Adrenal gland (tissue), 5 donors: ENCODE results near the gene RADIL.

ENCODE experiments used
- CTCF ChIP-seq, 6 experiments: fragments of 450-650 bp in 4 of 6; fragments of 200-600 bp in 2 of 6; sonication (generic) in 1 of 6; IDR thresholded peaks; 1 replicate in 5 of 6; 2 replicates in 1 of 6; pipeline versions ENCODE4 v1.5.1 to v1.8.0; 2016 to 2021; ENCODE audit warnings: antibody characterized with exemption in 6 of 6, mild to moderate bottlenecking in 2 of 6, moderate library complexity in 1 of 6
- POLR2A ChIP-seq, 2 donors: fragments of 450-650 bp; IDR thresholded peaks; one replicate each; pipeline ENCODE4 v1.6.1; 2017; ENCODE audit warnings: antibody characterized with exemption in 2 of 2, mild to moderate bottlenecking in 2 of 2, moderate library complexity in 1 of 2
- donor health status: DM: no; HTN: no; CAD: no.

- TF ChIP-seq POLR2A (IDR thresholded peaks at IDR 0.05), result no peak
- no peak for TF ChIP-seq CTCF (IDR thresholded peaks at IDR 0.05)
These were observed 32.6 kb upstream of the RADIL start for GRCh38 chr7:4916113-4916512.
